ENCODE data around the gene PFDN6. TPM values are rescaled to one million over a fixed set of nuclear protein-coding genes. Genes with fewer than 3 reads are reported as not detected.

PFDN6 gene
- polyA plus RNA-seq, 1 experiment = 49.0 TPM

GRCh38 chr6:33318426-33319073, 29.1 kb downstream of the PFDN6 start:
- POLR2A ChIA-PET = no interaction called here

GRCh38 chr6:33319939-33320314, 30.5 kb downstream of the PFDN6 start:
- Histone ChIP-seq H3K4me3 (ENCODE audit: low read depth, low read length) (peak overlapping the region; percentile 18; the same call in 1 of the 2 replicates), H3K36me3 (ENCODE audit: control insufficient read depth, insufficient read depth, low read length) (peaks cover 21% of the 10 kb centered on the region), H3K27me3 (ENCODE audit: control insufficient read depth, insufficient read depth, low read length) (no peaks in the 10 kb centered on the region)
- POLR2A ChIA-PET = no interaction called here
- CTCF ChIA-PET = no interaction called here
- no peak for DNase-seq (ENCODE audit: low read depth)
- no peak for TF ChIP-seq CTCF (IDR thresholded peaks at IDR 0.05; ENCODE audit: insufficient read depth, low read depth, low read length)

More at GRCh38 chr6:33318426-33319073, 29.1 kb downstream of the PFDN6 start:
- no peaks in the 10 kb centered on the region for H3K27me3 ChIP-seq (ENCODE audit: control insufficient read depth, insufficient read depth, low read length)
- peaks cover 21% of the 10 kb centered on the region for H3K36me3 ChIP-seq (ENCODE audit: control insufficient read depth, insufficient read depth, low read length)
- peak overlapping the region; percentile 8; the same call in 1 of the 2 replicates for H3K4me3 ChIP-seq (ENCODE audit: low read depth, low read length)
- CTCF ChIA-PET = interaction anchor here (1.2 to 1.6 kb wide), 3 partner anchors 18 to 41 kb away, joined by 3 to 6 read pairs (median 4); partner anchors contain the start of genes B3GALT4 and RGL2
- TF ChIP-seq CTCF (IDR thresholded peaks at IDR 0.05; ENCODE audit: insufficient read depth, low read depth, low read length) = no peak
- DNase-seq (ENCODE audit: low read depth) = no peak

GRCh38 chr6:33320315-33321181, 31.1 kb downstream of the PFDN6 start:
- CTCF ChIA-PET = interaction anchor here (0.8 to 1.2 kb wide), 3 partner anchors 62 to 103 kb away, joined by 3 read pairs; no protein-coding TSS in a partner anchor
- no peaks in the 10 kb centered on the region for H3K27me3 ChIP-seq (ENCODE audit: control insufficient read depth, insufficient read depth, low read length)
- H3K4me3 ChIP-seq (ENCODE audit: low read depth, low read length) = peak overlapping the region; percentile 22
- H3K36me3 ChIP-seq (ENCODE audit: control insufficient read depth, insufficient read depth, low read length) = peaks cover 21% of the 10 kb centered on the region
- DNase-seq (ENCODE audit: low read depth) = peak; percentile 71
- TF ChIP-seq CTCF (IDR thresholded peaks at IDR 0.05; ENCODE audit: insufficient read depth, low read depth, low read length) = no peak
- POLR2A ChIA-PET = interaction anchor here (0.6 kb wide), 1 partner anchor 450 kb away, joined by 3 read pairs; no protein-coding TSS in a partner anchor

- ChIA-PET POLR2A (interaction anchor here (0.6 kb wide), 1 partner anchor 138 kb away, joined by 5 read pairs; no protein-coding TSS in a partner anchor), CTCF (interaction anchor here (0.8 to 1.2 kb wide), 3 partner anchors 63 to 103 kb away, joined by 3 read pairs; no protein-coding TSS in a partner anchor)
- no peak for DNase-seq (ENCODE audit: low read depth)
- TF ChIP-seq CTCF (IDR thresholded peaks at IDR 0.05; ENCODE audit: insufficient read depth, low read depth, low read length) = no peak
- Histone ChIP-seq H3K27me3 (ENCODE audit: control insufficient read depth, insufficient read depth, low read length) (no peaks in the 10 kb centered on the region), H3K4me3 (ENCODE audit: low read depth, low read length) (peak overlapping the region; percentile 62; the same call in 1 of the 2 replicates), H3K36me3 (ENCODE audit: control insufficient read depth, insufficient read depth, low read length) (peaks cover 19% of the 10 kb centered on the region)
Measured at GRCh38 chr6:33321227-33321626, 31.8 kb downstream of the PFDN6 start.

- ChIA-PET CTCF (no interaction called here), POLR2A (no interaction called here)
- no peak for TF ChIP-seq CTCF (IDR thresholded peaks at IDR 0.05; ENCODE audit: insufficient read depth, low read depth, low read length)
- Histone ChIP-seq H3K36me3 (ENCODE audit: control insufficient read depth, insufficient read depth, low read length) (peaks cover 18% of the 10 kb centered on the region), H3K4me3 (ENCODE audit: low read depth, low read length) (peak overlapping the region; percentile 62), H3K27me3 (ENCODE audit: control insufficient read depth, insufficient read depth, low read length) (no peaks in the 10 kb centered on the region)
- DNase-seq (ENCODE audit: low read depth) = no peak
Measured at GRCh38 chr6:33323623-33323948, 34.2 kb downstream of the PFDN6 start.
